NOMO-1 treated with dmso at 0.1 percent for 144 hours (cell line): Measurements from ENCODE around the gene CDH23.

Experiments used
- DNase-seq: peaks from one replicate; lab custom pipeline; 2025; ENCODE audit not compliant: unreplicated experiment; lab: John Stamatoyannopoulos, UW

CDH23 gene

DNA sequence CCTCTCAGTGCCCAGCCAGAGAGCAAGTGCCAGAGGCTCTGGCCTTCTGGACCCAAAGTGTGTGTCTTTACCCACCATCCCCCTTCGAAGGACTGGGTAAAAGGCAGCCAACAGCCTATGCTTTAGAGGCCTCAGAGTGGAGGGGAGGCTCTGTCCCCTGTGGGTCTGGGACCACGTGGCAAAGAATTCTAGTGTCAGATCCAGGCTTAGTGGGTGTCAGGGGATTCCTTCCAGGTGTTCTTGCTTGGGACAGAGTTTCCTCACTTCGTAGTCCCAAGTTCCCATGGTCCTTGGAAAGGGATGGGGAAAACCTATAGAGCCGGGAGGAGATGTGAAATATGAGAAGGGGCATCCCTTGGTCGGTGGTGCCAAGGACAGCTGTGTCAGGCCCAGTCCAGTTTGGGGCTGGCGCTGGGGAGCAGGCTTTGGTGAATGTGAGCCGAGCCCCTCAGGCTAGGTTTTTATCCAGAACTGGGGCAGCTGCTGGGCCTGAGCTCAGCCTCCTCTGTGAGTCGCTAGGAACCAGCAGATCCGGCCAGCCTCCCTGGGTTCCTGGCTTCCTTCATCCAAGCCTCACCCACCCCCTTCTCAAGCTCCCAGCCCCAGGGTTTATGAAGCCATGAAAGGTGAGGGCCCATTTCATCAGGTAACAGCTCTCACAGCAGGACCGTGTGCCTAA is 251.7 kb downstream of the CDH23 start:
- no peak for DNase-seq

DNA sequence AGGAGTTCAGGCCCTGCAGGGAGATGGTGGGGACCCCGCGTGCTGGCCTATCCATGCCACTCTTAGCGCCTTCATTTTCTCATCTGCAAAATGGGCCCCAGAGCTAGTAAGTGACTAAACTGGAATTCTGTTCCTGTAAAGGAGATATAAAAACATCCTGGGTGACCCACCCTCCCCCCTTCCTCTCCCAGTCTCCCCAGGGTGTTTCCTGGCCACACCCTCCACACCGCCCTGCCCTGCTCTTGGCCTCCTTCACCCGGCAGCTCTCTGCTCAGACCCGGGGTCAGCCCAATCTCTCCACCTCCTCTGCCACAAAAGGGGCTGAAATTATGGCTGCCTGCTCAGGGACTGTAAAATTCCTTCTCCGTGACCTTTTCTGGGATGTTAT is 252.2 kb downstream of the CDH23 start:
- no peak for DNase-seq

DNA sequence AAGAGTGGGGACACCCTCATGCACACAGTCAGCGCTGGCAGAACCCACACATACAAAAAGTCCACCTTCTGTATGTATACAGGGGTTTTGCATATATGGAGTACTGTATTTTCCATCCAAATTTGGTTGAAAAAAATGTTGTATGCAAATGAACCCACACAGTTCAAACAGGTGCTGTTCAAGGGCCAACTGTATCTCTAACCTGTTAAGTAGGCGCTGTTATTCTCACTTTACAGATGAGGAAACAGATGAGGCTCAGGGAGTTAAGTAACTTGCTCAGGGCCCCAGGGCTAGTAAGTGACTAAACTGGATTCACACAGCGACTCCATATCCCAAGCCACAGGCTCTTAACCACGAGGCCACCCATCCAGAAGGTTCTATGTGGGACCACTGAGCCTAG is 252.9 kb downstream of the CDH23 start:
- DNase-seq = no peak

DNA sequence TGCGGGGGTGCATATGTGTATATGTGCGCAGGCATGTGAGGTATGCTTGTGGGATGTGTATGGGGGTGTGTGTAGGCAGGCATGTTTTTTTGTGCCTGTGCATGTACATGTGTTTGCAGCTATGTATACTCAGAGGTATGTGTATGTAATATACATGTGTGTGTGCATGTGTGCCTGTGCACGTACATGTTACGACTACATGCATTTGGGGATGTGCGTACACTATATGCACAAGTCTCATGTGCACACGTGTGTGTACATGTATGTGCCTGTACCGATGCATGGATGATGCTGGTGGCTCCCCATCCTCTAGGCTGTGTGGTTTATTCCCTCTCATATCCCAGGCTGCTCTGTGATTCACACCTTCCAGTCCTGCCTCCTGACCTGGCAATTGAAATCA is 253.7 kb downstream of the CDH23 start:
- DNase-seq = no peak

DNA sequence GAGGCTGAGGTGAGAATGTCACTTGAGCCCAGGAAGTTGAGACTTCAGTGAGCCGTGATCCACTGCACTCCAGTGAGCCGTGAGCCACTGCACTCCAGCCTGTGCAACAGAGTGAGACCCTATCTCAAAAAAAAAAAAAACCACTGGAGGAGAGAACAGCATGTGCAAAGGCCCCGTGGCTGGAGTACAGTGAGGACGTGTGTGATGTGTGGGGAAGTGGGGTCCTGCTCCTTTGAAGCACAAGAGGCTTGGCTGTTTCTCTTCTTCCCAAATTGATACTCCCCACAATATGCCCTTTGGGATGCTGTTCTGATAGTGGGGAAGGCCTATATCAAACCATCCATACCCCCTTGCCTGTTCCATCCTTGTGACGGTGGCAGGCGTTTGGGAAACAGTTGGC is 254.7 kb downstream of the CDH23 start:
- DNase-seq = no peak

DNA sequence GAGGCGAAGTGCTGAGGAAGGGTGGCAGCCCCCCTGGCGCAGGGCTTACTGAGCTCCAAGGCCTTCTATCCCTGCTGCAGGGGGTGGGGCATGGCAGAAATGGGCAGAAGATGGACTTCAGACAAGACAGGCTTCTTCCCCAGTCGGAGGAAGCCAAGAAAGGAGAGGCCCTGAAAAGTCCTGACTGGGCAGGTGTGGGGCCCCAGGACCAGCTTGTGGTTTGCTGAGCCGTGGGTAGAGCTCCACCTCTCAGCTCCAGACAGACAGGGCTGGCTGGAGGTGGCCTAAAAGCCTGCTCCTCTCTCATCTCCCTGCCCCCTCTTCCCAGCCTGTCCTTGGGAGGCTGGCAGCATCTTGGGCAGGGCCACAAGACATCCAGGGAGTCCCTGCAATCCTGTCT is 255.2 kb downstream of the CDH23 start:
- no peak for DNase-seq

DNA sequence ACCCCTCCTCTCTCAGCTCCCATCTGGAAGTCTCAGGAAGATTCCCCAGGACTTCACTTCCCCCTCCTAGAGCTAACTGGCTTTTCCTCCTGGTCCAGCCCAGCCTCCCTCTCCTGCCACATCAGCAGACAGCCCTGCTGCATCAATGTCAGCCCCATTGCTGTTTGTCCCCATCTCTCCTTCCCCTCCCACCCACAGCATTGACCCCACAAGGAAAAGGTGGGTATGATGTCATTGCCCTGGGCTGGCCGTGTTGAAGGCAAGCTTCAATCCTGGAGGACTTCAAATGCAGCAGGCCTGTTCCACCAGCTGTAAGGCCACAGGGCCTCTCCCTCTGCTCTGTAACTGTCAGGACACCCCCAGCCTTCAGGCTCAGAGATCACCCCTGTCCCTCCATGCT is 256.3 kb downstream of the CDH23 start:
- no peak for DNase-seq

DNA sequence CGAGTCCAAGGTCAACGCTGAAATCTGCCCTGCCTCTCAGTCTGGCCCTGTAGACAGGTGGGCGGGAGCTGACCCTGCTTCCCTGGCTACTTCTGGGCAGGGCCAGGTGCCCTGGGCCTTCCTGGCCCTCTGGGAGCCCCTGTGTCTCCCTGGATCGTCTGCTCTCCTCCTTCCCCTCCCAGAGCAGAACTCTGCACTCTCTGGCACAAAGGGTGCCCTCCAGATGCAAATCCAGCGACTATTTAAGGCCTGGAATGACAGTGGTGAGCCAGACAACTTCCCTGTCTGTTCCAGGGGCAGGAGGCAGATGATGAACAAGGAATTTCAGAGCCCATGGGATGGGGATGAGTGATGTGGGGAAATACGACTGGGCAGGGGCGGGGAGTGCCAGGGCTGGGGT is 259.5 kb downstream of the CDH23 start:
- no peak for DNase-seq

DNA sequence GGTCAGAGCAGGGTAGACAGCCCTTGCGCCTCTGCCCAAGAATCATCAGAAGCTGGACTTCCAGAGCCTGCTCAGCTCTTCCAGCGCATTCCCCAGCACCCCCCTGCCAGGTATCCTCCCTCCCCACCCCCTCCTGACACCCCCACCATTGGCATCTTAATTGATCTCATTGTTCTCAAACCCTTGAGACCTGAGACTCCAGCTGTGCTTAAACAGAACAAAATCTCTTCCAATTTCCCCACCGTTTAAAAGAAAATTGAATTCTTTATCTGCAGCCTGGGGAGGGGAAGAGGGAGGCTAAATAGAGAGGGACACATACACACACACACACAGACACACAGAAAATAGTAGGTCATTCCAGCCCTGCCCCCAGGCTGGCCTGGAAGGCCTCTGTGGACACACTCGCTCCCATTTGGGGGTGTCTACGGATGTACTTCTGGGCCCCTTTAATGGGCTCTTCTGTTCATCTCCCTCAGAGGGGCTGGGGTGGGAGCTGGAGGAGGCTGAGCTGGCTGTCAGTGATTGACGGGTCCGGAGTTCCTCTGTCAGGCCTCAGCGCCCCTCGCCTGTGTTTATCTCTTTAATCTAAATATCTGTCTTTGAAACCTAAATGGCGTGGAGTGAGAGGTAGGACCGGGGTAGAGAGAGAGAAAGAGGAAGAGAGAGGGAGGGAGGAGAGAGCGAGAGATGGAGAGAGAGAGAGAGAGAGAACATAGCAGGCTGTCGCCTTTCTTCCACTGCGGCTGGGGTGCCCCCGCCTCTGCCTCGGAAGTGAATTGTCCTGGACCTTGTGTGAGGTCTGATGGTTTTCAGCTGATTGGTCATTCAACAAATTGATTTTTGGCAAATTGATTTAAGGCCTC is 261.1 kb downstream of the CDH23 start:
- DNase-seq = no peak

DNA sequence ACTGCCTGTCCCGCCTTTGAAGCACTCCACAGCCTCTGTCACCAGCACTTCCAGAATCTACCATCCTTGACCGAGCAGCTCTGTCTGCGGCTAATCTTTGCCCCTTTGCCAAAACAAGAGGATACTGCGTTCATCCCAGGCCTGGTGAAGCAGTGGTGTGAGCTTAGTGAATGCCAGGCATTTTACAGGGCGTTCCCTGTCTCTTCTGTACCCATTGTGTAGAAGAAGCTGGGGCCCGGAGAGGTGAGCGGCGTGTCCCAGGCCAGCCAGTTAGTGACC is 261.7 kb downstream of the CDH23 start:
- no peak for DNase-seq

DNA sequence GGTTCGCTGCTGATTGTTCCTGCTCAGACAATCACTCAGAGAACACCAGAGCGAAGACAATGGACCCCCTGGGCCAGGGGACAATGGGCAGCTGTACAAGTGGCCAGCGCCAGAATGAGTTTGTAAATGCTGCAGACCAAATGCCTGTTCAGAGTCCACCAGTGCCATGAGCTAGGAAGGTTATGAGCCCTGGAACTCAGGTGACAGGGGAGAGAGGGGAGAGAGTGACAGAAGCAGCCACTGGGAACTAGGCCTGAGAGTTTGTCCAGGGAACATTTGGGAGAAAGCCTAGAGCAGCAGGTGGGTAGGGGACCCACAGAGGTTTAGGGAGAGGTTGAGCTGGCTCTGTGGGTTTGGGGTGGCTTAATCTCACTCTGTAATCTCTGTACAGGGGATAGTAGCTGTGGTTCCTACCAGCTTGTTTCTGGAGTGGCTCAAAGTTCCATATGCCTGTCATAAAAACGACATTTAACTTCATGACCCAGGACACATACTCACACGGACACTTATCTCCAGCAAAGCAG is 262.5 kb downstream of the CDH23 start:
- no peak for DNase-seq

DNA sequence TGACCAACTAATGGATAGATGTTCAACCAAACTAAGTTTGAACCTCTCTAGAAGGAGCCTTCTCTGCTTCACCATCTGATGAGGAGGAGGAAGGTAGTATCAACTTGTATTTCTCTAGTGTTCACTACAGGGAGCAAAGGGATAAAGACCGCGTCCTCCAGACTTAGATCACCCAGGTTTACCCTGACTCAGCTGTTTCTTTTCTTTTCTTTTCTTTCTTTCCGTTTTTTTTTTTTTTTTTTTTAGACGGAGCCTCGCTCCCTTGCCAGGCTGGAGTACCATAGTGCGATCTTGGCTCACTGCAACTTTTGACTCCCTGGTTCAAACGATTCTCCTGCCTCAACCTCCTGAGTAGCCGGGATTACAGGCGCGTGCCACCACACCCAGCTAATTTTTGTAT is 263.0 kb downstream of the CDH23 start:
- DNase-seq = no peak

DNA sequence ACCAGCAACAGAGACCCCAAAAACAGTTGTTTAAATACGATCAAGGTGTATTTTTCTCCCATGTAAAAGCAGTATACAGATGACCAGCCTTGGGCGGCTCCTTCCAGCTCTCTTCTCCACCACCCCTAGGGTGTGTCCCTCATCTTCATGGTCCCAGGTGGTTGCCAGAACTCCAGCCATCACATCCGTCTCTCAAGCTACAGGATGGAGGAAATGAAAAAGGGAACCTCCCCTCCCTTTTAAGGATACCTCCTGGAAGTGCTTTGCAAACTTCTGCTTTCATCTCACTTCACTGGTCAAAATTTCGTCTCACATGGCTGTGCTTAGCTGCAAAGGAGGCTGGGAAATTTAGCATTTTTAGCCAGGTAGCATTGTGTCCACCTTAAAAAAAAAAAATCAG is 263.6 kb downstream of the CDH23 start:
- DNase-seq = no peak

DNA sequence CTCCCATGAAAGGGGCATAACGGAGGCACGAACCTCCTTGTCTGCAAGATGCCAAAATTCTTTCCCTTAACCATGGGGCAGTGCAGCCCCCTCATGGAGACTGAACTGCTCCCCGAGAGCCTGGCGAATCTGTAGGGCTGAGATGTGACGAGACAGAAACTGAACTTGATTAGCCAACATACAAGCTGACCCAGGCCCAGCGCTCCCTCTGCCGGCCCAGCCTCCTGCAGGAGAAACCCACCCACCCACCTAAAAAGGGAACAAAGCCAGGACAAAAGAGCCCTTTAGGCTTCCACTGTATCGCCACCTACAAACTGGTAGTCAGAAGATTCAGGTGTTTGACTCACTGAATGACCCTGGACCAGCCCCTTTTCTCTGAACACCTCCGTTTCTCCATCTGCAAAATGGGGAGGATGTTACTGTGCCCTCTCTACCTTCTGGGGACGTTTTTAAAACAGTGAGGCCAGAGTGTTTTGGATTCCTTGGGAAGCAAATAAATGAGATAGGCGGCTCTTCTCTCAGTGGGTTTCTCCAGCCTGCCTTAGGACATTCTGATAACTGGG is 264.4 kb downstream of the CDH23 start:
- DNase-seq = no peak

DNA sequence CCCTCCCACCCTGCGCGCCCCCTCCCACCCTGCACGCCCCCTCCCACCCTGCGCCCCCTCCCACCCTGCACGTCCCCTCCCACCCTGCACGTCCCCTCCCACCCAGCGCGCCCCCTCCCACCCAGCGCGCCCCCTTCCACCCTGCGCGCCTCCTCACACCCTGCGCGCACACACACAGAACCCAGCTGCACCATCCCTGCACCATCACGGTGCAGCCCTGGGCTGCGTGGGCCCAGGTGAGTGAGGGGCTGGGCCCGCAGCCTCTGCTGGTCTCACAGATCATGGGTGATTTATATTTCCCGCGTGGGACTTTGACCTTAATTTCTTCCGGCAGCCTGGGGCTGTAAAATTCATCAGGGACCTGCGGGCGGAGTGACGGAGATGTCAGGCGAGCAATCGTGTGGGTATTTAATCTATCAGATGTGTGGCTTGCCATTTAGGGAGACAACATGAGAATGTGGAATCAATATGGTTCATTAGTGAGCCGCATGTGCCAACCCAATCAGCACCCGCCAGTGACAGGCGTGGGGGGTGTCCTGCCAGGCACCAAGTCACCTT is 265.1 kb downstream of the CDH23 start:
- DNase-seq = no peak

DNA sequence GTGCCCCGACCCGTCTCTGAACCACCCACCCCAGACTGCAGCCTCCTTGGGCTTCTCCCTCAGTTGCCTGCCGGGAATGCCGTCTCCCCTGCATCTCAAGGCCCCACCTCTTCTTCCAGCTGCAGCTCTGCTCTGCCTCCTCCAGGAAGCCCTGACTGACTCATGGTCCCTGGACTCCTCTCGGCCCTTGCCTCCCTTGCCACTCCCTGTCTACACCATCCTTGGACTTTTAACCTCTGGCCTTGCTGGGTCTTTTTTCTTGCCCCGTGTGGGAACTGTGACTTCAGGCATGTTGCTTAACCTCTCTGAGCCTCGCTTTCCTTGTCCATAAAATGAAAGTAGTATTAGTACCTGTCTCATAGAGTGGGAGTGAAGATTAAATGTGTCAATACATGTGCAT is 266.6 kb downstream of the CDH23 start:
- DNase-seq = no peak

DNA sequence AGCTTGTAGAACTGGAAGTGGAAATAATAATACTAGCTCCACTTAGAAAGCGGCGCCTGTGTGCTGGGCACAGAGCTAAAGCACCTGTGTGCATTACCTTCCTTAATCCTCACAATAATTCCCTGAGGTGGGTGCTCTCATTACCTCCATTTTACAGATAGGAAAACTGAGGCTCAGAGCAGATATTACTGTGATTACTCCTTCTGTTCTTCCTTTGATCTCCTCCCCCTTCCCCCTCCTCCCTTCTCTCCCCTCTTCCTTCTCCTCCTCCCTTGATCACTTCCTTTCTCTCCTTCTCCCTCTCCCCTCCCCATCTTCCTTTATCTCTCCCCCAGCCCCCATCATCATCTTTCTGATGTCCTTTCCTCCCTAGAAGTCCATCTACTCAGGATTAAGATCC is 267.9 kb downstream of the CDH23 start:
- no peak for DNase-seq

DNA sequence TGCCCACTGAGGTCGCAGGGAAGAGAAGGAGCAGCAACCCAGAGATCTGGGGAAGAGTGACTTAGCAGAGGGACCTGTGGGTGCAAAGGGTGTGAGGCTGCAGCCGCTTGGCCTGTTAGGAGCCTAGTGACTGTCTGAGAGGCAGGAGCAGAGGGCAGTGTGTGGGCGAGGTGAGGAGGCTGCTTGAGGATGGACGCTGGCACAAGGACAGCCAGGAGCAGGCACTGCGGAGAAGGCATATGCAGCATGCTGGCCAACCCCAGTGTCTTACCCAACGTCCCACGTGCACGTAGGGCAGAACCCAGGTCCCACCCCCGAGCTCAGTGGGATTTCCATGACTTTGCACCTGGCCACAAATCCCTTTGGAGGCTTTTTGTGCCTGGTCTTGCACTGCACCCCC is 268.7 kb downstream of the CDH23 start:
- DNase-seq = no peak

DNA sequence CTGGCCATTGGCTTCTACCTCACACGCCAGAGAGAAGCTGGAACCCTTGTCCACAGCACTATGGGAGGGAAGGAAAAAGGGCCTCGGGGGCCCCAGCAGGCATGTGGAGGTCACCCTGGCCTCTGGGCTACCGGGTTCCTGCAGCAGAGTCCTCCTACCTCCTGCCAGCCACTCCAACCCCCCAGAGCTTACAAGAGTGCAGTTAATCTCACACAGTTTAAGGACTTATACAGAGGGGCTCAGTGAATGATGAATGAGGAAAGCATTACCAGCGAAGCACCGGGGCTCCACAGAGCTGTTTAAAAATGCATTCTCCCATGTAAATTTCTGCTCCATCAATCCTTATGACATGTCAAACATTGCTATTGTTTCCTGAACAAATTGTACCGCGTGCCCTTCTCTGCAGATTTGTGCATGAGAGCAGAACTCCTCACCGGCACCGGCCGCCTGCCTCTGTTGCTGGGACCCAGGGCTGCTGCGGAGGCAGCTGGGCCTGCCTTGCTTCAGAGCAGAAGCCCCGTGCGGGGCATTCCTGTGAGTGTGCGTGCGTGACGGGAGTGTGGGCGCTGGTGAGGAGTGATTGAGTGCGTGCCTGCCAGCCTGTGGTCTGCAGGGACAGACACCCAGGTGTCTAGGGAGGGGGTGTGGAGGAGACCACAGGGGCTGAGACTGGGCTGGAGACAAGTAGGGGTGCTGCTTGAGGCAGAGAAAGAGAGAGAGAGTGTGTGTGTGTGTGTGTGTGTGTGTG is 270.1 kb downstream of the CDH23 start:
- DNase-seq = no peak

DNA sequence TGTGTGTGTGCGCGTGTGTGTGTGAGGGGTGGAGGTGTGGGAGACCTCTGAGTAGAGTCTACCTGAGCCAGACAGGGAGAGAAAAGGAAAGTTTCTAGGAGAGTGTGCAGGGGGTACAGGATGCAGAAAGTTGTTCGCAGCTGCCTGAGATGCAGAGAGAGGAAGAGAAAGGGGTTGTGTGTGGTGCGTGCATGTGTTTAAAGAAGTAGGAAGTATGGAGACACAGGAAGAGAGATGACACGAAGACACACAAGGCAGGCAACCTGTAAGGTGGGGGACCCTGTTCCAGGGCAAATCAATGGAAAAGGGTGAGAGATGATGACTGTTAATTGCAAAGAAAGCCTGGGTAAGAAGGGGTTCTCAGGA is 270.6 kb downstream of the CDH23 start:
- peak; percentile 18 for DNase-seq
